H9 (cell line): ENCODE results near the gene FAM120A. TPM values are rescaled to one million over a fixed set of nuclear protein-coding genes. Genes with fewer than 3 reads are reported as not detected.

Experiments used
- DNase-seq: peaks from one replicate; pipeline ENCODE4 v3.0.0-alpha.2; 2017
- H2AFZ ChIP-seq: one replicate; pipeline ENCODE4 v1.6.1; 2013; ENCODE audit warnings: mild to moderate bottlenecking, low read length, control low read depth, moderate library complexity
- H2AK5ac ChIP-seq: 2 replicates; pipeline ENCODE4 v1.6.1; 2013; ENCODE audit warnings: low read length, control low read depth, mixed read lengths; ENCODE audit not compliant: insufficient read length
- H2BK120ac ChIP-seq: one replicate; pipeline ENCODE4 v1.6.1; 2013; ENCODE audit warnings: low read depth, mild to moderate bottlenecking, low read length, control low read depth, inconsistent platforms; ENCODE audit not compliant: poor library complexity, severe bottlenecking
- H2BK12ac ChIP-seq: 2 replicates; pipeline ENCODE4 v1.6.1; 2013; ENCODE audit warnings: low read length, control low read depth, mixed read lengths, low read depth; ENCODE audit not compliant: insufficient read length
- H2BK15ac ChIP-seq: 2 replicates; pipeline ENCODE4 v1.6.1; 2013; ENCODE audit warnings: low read depth, low read length, control low read depth
- H2BK20ac ChIP-seq: one replicate; pipeline ENCODE4 v1.6.1; 2013; ENCODE audit warnings: low read depth, mild to moderate bottlenecking, low read length, control low read depth, inconsistent platforms; ENCODE audit not compliant: poor library complexity, severe bottlenecking
- H2BK5ac ChIP-seq: 2 replicates; pipeline ENCODE4 v1.6.1; 2013; ENCODE audit warnings: low read length, control low read depth, mixed read lengths; ENCODE audit not compliant: insufficient read length
- H3K14ac ChIP-seq: 2 replicates; pipeline ENCODE4 v1.6.1; 2013; ENCODE audit warnings: low read length, control low read depth; ENCODE audit not compliant: insufficient read depth
- H3K18ac ChIP-seq: 2 replicates; pipeline ENCODE4 v1.6.1; 2013; ENCODE audit warnings: low read depth, mild to moderate bottlenecking, mixed read lengths, low read length, control low read depth; ENCODE audit not compliant: insufficient read length
- H3K23ac ChIP-seq: 2 replicates; pipeline ENCODE4 v1.6.1; 2013; ENCODE audit warnings: low read length, control low read depth, mixed read lengths, low read depth; ENCODE audit not compliant: insufficient read length
- H3K23me2 ChIP-seq: 2 replicates; pipeline ENCODE4 v1.6.1; 2013; ENCODE audit warnings: low read depth, mild to moderate bottlenecking, mixed read lengths, low read length, control low read depth; ENCODE audit not compliant: insufficient read length, poor library complexity, severe bottlenecking
- H3K27ac ChIP-seq: 2 replicates; pipeline ENCODE4 v1.5.1; 2013; ENCODE audit warnings: low read length, control low read depth, mixed read lengths, low read depth; ENCODE audit not compliant: insufficient read length
- H3K27me3 ChIP-seq: 2 replicates; pipeline ENCODE4 v1.6.1; 2013; ENCODE audit warnings: low read length, control low read depth, inconsistent platforms; ENCODE audit not compliant: insufficient read depth
- H3K4ac ChIP-seq: 2 replicates; pipeline ENCODE4 v1.6.1; 2013; ENCODE audit warnings: low read depth, mild to moderate bottlenecking, control low read depth, inconsistent platforms, low read length, moderate library complexity
- H3K4me1 ChIP-seq: 2 replicates; pipeline ENCODE4 v1.6.1; 2013; ENCODE audit warnings: low read length, control low read depth, inconsistent platforms; ENCODE audit not compliant: insufficient read depth
- H3K4me2 ChIP-seq: 2 replicates; pipeline ENCODE4 v1.6.1; 2013; ENCODE audit warnings: low read length, control low read depth, mixed read lengths; ENCODE audit not compliant: insufficient read length, insufficient read depth
- H3K56ac ChIP-seq: 2 replicates; pipeline ENCODE4 v1.6.1; 2013; ENCODE audit warnings: low read depth, mild to moderate bottlenecking, mixed read lengths, low read length, control low read depth; ENCODE audit not compliant: insufficient read length
- H3K79me1 ChIP-seq: 2 replicates; pipeline ENCODE4 v1.6.1; 2013; ENCODE audit warnings: low read depth, mild to moderate bottlenecking, moderate library complexity, low read length, control low read depth, inconsistent platforms; ENCODE audit not compliant: insufficient read depth, poor library complexity, severe bottlenecking
- H3K79me2 ChIP-seq: 2 replicates; pipeline ENCODE4 v1.6.1; 2013; ENCODE audit warnings: low read length, control low read depth, inconsistent platforms; ENCODE audit not compliant: insufficient read depth
- H3K9ac ChIP-seq: 2 replicates; pipeline ENCODE4 v1.6.1; 2013; ENCODE audit warnings: low read length, control low read depth, mixed read lengths; ENCODE audit not compliant: insufficient read length; ENCODE audit errors: extremely low read depth
- H3K9me3 ChIP-seq: one replicate; pipeline ENCODE4 v1.6.1; 2013; ENCODE audit warnings: low read depth, low read length, inconsistent platforms; ENCODE audit not compliant: control insufficient read depth
- H3T11ph ChIP-seq: one replicate; pipeline ENCODE4 v1.6.1; 2013; ENCODE audit warnings: mild to moderate bottlenecking, low read length, control low read depth, inconsistent platforms
- H4K20me1 ChIP-seq: one replicate; pipeline ENCODE4 v1.6.1; 2013; ENCODE audit not compliant: control insufficient read depth, insufficient read length, insufficient read depth
- H4K5ac ChIP-seq: 2 replicates; pipeline ENCODE4 v1.6.1; 2013; ENCODE audit warnings: low read depth, mild to moderate bottlenecking, mixed read lengths, low read length, control low read depth; ENCODE audit not compliant: insufficient read length
- H4K8ac ChIP-seq: replicated peaks from 2 replicates; pipeline ENCODE4 v1.6.1; 2013; ENCODE audit warnings: low read length, control low read depth, mixed read lengths, low read depth; ENCODE audit not compliant: insufficient read length
- H4K91ac ChIP-seq: 2 replicates; pipeline ENCODE4 v1.6.1; 2013; ENCODE audit warnings: low read depth, mild to moderate bottlenecking, moderate library complexity, mixed read lengths, low read length, control low read depth; ENCODE audit not compliant: insufficient read length
- H3K27ac Mint-ChIP-seq, 3 experiments: 2 replicates in 2 of 3; 3 replicates in 1 of 3; pipeline ENCODE4 v1.8.0; 2020 to 2021; ENCODE audit warnings: mixed read lengths in 3 of 3, mild to moderate bottlenecking in 1 of 3, moderate library complexity in 1 of 3
- H3K27me3 Mint-ChIP-seq: 2 replicates; pipeline ENCODE4 v1.8.0; 2021; ENCODE audit warnings: low read depth, mild to moderate bottlenecking, moderate library complexity, mixed read lengths
- H3K36me3 Mint-ChIP-seq, 3 experiments: 2 replicates in 2 of 3; 3 replicates in 1 of 3; pipeline ENCODE4 v1.8.0; 2020 to 2021; ENCODE audit warnings: low read depth in 3 of 3, mixed read lengths in 3 of 3; ENCODE audit not compliant: insufficient read depth in 1 of 3
- H3K4me1 Mint-ChIP-seq, 2 experiments: 2 replicates each; pipeline ENCODE4 v1.8.0; 2020; ENCODE audit warnings: mixed read lengths in 2 of 2
- H3K4me3 Mint-ChIP-seq, 2 experiments: 2 replicates in 1 of 2; 3 replicates in 1 of 2; pipeline ENCODE4 v1.8.0; 2020 to 2021; ENCODE audit warnings: mild to moderate bottlenecking in 2 of 2, mixed read lengths in 2 of 2, moderate library complexity in 1 of 2
- H3K9me3 Mint-ChIP-seq, 2 experiments: 2 replicates in 1 of 2; 3 replicates in 1 of 2; pipeline ENCODE4 v1.8.0; 2020; ENCODE audit warnings: mild to moderate bottlenecking in 2 of 2, mixed read lengths in 2 of 2, moderate library complexity in 1 of 2
- WGBS: extraction: QIAGEN DNeasy Blood & Tissue Kit; methylation state at CpG from one replicate; pipeline ENCODE4 v1.1.7; 2013; ENCODE audit warnings: missing lambda C conversion rate, low lambda C conversion rate, mixed read lengths; ENCODE audit not compliant: insufficient read length; ENCODE audit errors: extremely low coverage; 5-methylcytosine and 5-hydroxymethylcytosine counted together
- total RNA-seq: library from RNA; stranded (reverse); gene quantifications from 2 replicates; pipeline ENCODE4 v1.2.1, GENCODE V29; 2021
- TF ChIP-seq, protein P1 (sequence below): fragments of 200-600 bp; sonication (generic); conservative IDR thresholded peaks from 3 replicates; pipeline ENCODE4 v1.8.0; 2021; ENCODE audit warnings: antibody characterized with exemption, mild to moderate bottlenecking

FAM120A gene
- total RNA-seq, 1 experiment from 2014 or later = 57.7 TPM

DNA sequence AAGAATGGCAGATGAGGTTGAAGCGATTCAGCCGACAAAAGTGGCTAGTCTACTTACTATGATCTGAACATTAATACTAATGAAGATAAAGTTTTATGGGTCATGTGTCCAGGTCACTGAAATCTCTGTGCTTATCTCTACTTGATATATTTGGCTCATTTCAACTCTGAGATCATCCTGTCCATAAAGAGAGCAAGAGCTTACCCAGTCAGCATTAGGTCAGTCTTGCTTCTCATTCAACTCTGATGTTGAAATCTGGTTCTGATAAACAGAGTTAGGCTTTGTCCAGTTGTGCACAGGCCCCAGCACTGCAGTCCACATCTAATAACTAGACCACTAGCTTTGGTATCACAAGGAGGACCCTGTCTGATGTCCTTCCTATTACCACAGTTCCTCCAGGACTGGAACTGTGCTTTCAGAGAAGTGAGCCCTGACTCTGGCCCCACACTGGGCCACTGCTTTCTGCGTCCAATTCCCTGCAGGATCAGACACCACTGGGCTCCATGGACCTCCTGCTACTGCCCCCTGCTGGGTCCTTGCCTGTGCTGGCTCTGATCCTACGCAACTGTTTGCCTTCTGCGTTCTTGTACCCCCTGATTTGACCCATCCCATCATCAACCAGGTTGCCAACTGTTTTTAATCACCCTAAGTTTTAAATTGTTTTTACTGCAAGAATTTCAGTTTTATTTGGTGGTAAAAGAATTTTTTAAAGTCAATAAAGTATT is 23.7 kb upstream of the FAM120A start:
- peaks cover 3 to 18% of the 10 kb centered on the region in 2 experiments; a peak in 4 of 5 replicates for H3K9me3 Mint-ChIP-seq
- TF ChIP-seq, protein P1, sequence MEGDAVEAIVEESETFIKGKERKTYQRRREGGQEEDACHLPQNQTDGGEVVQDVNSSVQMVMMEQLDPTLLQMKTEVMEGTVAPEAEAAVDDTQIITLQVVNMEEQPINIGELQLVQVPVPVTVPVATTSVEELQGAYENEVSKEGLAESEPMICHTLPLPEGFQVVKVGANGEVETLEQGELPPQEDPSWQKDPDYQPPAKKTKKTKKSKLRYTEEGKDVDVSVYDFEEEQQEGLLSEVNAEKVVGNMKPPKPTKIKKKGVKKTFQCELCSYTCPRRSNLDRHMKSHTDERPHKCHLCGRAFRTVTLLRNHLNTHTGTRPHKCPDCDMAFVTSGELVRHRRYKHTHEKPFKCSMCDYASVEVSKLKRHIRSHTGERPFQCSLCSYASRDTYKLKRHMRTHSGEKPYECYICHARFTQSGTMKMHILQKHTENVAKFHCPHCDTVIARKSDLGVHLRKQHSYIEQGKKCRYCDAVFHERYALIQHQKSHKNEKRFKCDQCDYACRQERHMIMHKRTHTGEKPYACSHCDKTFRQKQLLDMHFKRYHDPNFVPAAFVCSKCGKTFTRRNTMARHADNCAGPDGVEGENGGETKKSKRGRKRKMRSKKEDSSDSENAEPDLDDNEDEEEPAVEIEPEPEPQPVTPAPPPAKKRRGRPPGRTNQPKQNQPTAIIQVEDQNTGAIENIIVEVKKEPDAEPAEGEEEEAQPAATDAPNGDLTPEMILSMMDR = peak; percentile 53
- Histone ChIP-seq H2AK5ac (no peak overlapping the region), H3K23me2 (no peaks in the 10 kb centered on the region), H3K27ac (no peak overlapping the region), H3K79me2 (no peaks in the 10 kb centered on the region), H2AFZ (no peak overlapping the region), H3K27me3 (no peaks in the 10 kb centered on the region), H2BK15ac (no peak overlapping the region), H2BK120ac (no peak overlapping the region), H3T11ph (no peak overlapping the region), H3K4me1 (no peaks in the 10 kb centered on the region), H2BK12ac (no peak overlapping the region), H3K4ac (no peak overlapping the region), H3K9me3 (no peaks in the 10 kb centered on the region), H4K5ac (no peak overlapping the region), H3K18ac (no peak overlapping the region), H3K23ac (no peak overlapping the region), H4K91ac (no peak overlapping the region), H3K4me2 (no peak overlapping the region), H3K9ac (no peak overlapping the region), H4K20me1 (no peaks in the 10 kb centered on the region), H4K8ac (no peak overlapping the region), H2BK5ac (no peak overlapping the region), H3K79me1 (no peaks in the 10 kb centered on the region), H2BK20ac (no peak overlapping the region), H3K56ac (no peak overlapping the region), H3K14ac (no peak overlapping the region)
- H3K27ac Mint-ChIP-seq = no peak overlapping the region; a peak in 1 of 7 replicates
- DNase-seq = peak; percentile 53
- H3K4me1 Mint-ChIP-seq = peaks cover 0 to 3% of the 10 kb centered on the region in 2 experiments; a peak in 1 of 4 replicates
- H3K4me3 Mint-ChIP-seq = no peak overlapping the region
- H3K27me3 Mint-ChIP-seq = no peaks in the 10 kb centered on the region; the same call in none of the 2 replicates
- peaks cover 2 to 8% (median 7%) of the 10 kb centered on the region in 3 experiments; a peak in 6 of 7 replicates for H3K36me3 Mint-ChIP-seq
- WGBS = no CpG with 5 or more reads among the region's 5 CpGs
